HG03457 (cell line): ENCODE results near the gene NHP2.

Experiments
- ATAC-seq: cut with Tn5 transposase; IDR thresholded peaks from one replicate; pipeline ENCODE4 v1.9.1; 2021; ENCODE audit warnings: moderate number of reproducible peaks; ENCODE audit not compliant: unreplicated experiment

NHP2 gene

GRCh38 chr5:178176791-178177190 lies 23.1 kb upstream of the NHP2 start:
- ATAC-seq, result no peak

GRCh38 chr5:178174456-178174855 lies 20.8 kb upstream of the NHP2 start:
- no peak for ATAC-seq

GRCh38 chr5:178170455-178170854 lies 16.8 kb upstream of the NHP2 start:
- no peak for ATAC-seq

- no peak for ATAC-seq
These were observed 11.9 kb upstream of the NHP2 start for GRCh38 chr5:178165581-178165980.

- peak; percentile 95 for ATAC-seq
These were observed 10.4 kb upstream of the NHP2 start for GRCh38 chr5:178163772-178164735.

- no peak for ATAC-seq
These were observed 8.8 kb upstream of the NHP2 start for GRCh38 chr5:178162481-178162880.

- ATAC-seq, result no peak
These were observed 6.5 kb upstream of the NHP2 start for GRCh38 chr5:178160176-178160575.

- no peak for ATAC-seq
These were observed 1.4 kb upstream of the NHP2 start for GRCh38 chr5:178155065-178155464.

GRCh38 chr5:178152491-178153444 lies 917 bp downstream of the NHP2 start:
- no peak for ATAC-seq

GRCh38 chr5:178150977-178151734 lies 2.5 kb downstream of the NHP2 start:
- ATAC-seq, result no peak

- ATAC-seq, result no peak
These were observed 4.3 kb downstream of the NHP2 start for GRCh38 chr5:178149199-178149932.

GRCh38 chr5:178147406-178147805 lies 6.3 kb downstream of the NHP2 start:
- ATAC-seq, result no peak

GRCh38 chr5:178145965-178146820 lies 7.5 kb downstream of the NHP2 start:
- peak; percentile 53 for ATAC-seq

GRCh38 chr5:178143901-178144300 lies 9.8 kb downstream of the NHP2 start:
- no peak for ATAC-seq

GRCh38 chr5:178143246-178143645 lies 10.4 kb downstream of the NHP2 start:
- ATAC-seq, result no peak

GRCh38 chr5:178142642-178143041 lies 11.0 kb downstream of the NHP2 start:
- no peak for ATAC-seq

GRCh38 chr5:178141550-178141949 lies 12.1 kb downstream of the NHP2 start:
- no peak for ATAC-seq

- ATAC-seq, result no peak
These were observed 15.7 kb downstream of the NHP2 start for GRCh38 chr5:178137991-178138390.

- ATAC-seq, result no peak
These were observed 16.7 kb downstream of the NHP2 start for GRCh38 chr5:178136990-178137389.
